ENCODE data around the gene ACE. TPM values are rescaled to one million over a fixed set of nuclear protein-coding genes. Genes with fewer than 3 reads are reported as not detected.
"Not testable (repeated sequence)": the region's sequence is repeated elsewhere in the genome, so short reads cannot be mapped to it uniquely, and the experiment has no call there.

Gene ACE
- total RNA-seq, 1 donor from 2014 or later = not detected

- Mint-ChIP-seq H3K9me3 (no peaks in the 10 kb centered on the region), H3K27ac (no peak overlapping the region), H3K27me3 (ENCODE audit: low read depth) (peaks cover 19% of the 10 kb centered on the region), H3K4me3 (ENCODE audit: low read depth) (no peak overlapping the region), H3K36me3 (ENCODE audit: low read depth) (no peaks in the 10 kb centered on the region), H3K4me1 (ENCODE audit: low read depth) (no peaks in the 10 kb centered on the region)
- intact Hi-C loops (cut with micrococcal nuclease) = no loop called here
- no peak for DNase-seq (ENCODE audit: low spot score)
Measured at GRCh38 chr17:63464691-63465236, 12.1 kb upstream of the ACE start.

GRCh38 chr17:63468099-63468498, 8.8 kb upstream of the ACE start:
- H3K36me3 Mint-ChIP-seq (ENCODE audit: low read depth); H3K27ac Mint-ChIP-seq; H3K9me3 Mint-ChIP-seq; H3K4me3 Mint-ChIP-seq (ENCODE audit: low read depth); intact Hi-C loops (cut with micrococcal nuclease); H3K4me1 Mint-ChIP-seq (ENCODE audit: low read depth); DNase-seq (ENCODE audit: low spot score): not testable (repeated sequence)
- H3K27me3 Mint-ChIP-seq (ENCODE audit: low read depth) = peaks cover 22% of the 10 kb centered on the region

GRCh38 chr17:63474174-63474573, 2.7 kb upstream of the ACE start:
- DNase-seq (ENCODE audit: low spot score) = no peak
- peaks cover 41% of the 10 kb centered on the region for H3K27me3 Mint-ChIP-seq (ENCODE audit: low read depth)
- H3K4me3 Mint-ChIP-seq (ENCODE audit: low read depth) = no peak overlapping the region
- H3K4me1 Mint-ChIP-seq (ENCODE audit: low read depth) = peaks cover 2% of the 10 kb centered on the region
- no peaks in the 10 kb centered on the region for H3K9me3 Mint-ChIP-seq
- no peaks in the 10 kb centered on the region for H3K36me3 Mint-ChIP-seq (ENCODE audit: low read depth)
- H3K27ac Mint-ChIP-seq = no peak overlapping the region
- intact Hi-C loops (cut with micrococcal nuclease) = no loop called here

GRCh38 chr17:63474586-63475460, 2.0 kb upstream of the ACE start:
- H3K4me3 Mint-ChIP-seq (ENCODE audit: low read depth) = no peak overlapping the region
- intact Hi-C loops (cut with micrococcal nuclease) = loop anchor here (5.0 kb wide), 1 partner anchor 137 kb away; no protein-coding TSS in a partner anchor
- H3K27ac Mint-ChIP-seq = no peak overlapping the region
- peaks cover 42% of the 10 kb centered on the region for H3K27me3 Mint-ChIP-seq (ENCODE audit: low read depth)
- H3K36me3 Mint-ChIP-seq (ENCODE audit: low read depth) = no peaks in the 10 kb centered on the region
- peaks cover 2% of the 10 kb centered on the region for H3K4me1 Mint-ChIP-seq (ENCODE audit: low read depth)
- no peaks in the 10 kb centered on the region for H3K9me3 Mint-ChIP-seq
- DNase-seq (ENCODE audit: low spot score) = no peak

GRCh38 chr17:63475491-63476412, 1.1 kb upstream of the ACE start:
- Mint-ChIP-seq H3K36me3 (ENCODE audit: low read depth) (no peaks in the 10 kb centered on the region), H3K9me3 (no peaks in the 10 kb centered on the region), H3K4me3 (ENCODE audit: low read depth) (no peak overlapping the region), H3K27ac (no peak overlapping the region), H3K27me3 (ENCODE audit: low read depth) (peaks cover 38% of the 10 kb centered on the region), H3K4me1 (ENCODE audit: low read depth) (peaks cover 2% of the 10 kb centered on the region)
- no peak for DNase-seq (ENCODE audit: low spot score)
- intact Hi-C loops (cut with micrococcal nuclease) = loop anchor here (5.0 kb wide), 1 partner anchor 137 kb away; no protein-coding TSS in a partner anchor

GRCh38 chr17:63476459-63476853, 405 bp upstream of the ACE start:
- Mint-ChIP-seq H3K27ac (no peak overlapping the region), H3K27me3 (ENCODE audit: low read depth) (peaks cover 38% of the 10 kb centered on the region), H3K4me3 (ENCODE audit: low read depth) (no peak overlapping the region), H3K9me3 (no peaks in the 10 kb centered on the region), H3K4me1 (ENCODE audit: low read depth) (peaks cover 2% of the 10 kb centered on the region), H3K36me3 (ENCODE audit: low read depth) (no peaks in the 10 kb centered on the region)
- no peak for DNase-seq (ENCODE audit: low spot score)
- intact Hi-C loops (cut with micrococcal nuclease) = loop anchor here (5.0 kb wide), 1 partner anchor 136 kb away; no protein-coding TSS in a partner anchor

- no peak for DNase-seq (ENCODE audit: low spot score)
- intact Hi-C loops (cut with micrococcal nuclease) = loop anchor here (5.0 kb wide), 1 partner anchor 135 kb away; no protein-coding TSS in a partner anchor
- H3K27ac Mint-ChIP-seq = no peak overlapping the region
- peaks cover 36% of the 10 kb centered on the region for H3K27me3 Mint-ChIP-seq (ENCODE audit: low read depth)
- peak overlapping the region; percentile 69 for H3K4me3 Mint-ChIP-seq (ENCODE audit: low read depth)
- H3K4me1 Mint-ChIP-seq (ENCODE audit: low read depth) = peaks cover 2% of the 10 kb centered on the region
- H3K36me3 Mint-ChIP-seq (ENCODE audit: low read depth) = no peaks in the 10 kb centered on the region
- no peaks in the 10 kb centered on the region for H3K9me3 Mint-ChIP-seq
Measured at GRCh38 chr17:63477480-63478440, 899 bp downstream of the ACE start.

- DNase-seq (ENCODE audit: low spot score) = peak; percentile 63
- no peaks in the 10 kb centered on the region for H3K9me3 Mint-ChIP-seq
- no peaks in the 10 kb centered on the region for H3K36me3 Mint-ChIP-seq (ENCODE audit: low read depth)
- H3K4me1 Mint-ChIP-seq (ENCODE audit: low read depth) = peaks cover 2% of the 10 kb centered on the region
- no peak overlapping the region for H3K4me3 Mint-ChIP-seq (ENCODE audit: low read depth)
- H3K27me3 Mint-ChIP-seq (ENCODE audit: low read depth) = peaks cover 32% of the 10 kb centered on the region
- H3K27ac Mint-ChIP-seq = no peak overlapping the region
- intact Hi-C loops (cut with micrococcal nuclease) = loop anchor here (1.0 to 5.0 kb wide), 2 partner anchors 54 to 133 kb away; no protein-coding TSS in a partner anchor
Measured at GRCh38 chr17:63478814-63479494, 2.1 kb downstream of the ACE start.

- Mint-ChIP-seq H3K9me3 (no peaks in the 10 kb centered on the region), H3K27ac (no peak overlapping the region), H3K4me3 (ENCODE audit: low read depth) (no peak overlapping the region), H3K4me1 (ENCODE audit: low read depth) (peaks cover 2% of the 10 kb centered on the region), H3K36me3 (ENCODE audit: low read depth) (no peaks in the 10 kb centered on the region), H3K27me3 (ENCODE audit: low read depth) (peaks cover 26% of the 10 kb centered on the region)
- no peak for DNase-seq (ENCODE audit: low spot score)
- intact Hi-C loops (cut with micrococcal nuclease) = loop anchor here (1.0 to 5.0 kb wide), 2 partner anchors 54 to 133 kb away; no protein-coding TSS in a partner anchor
Measured at GRCh38 chr17:63479495-63480184, 2.8 kb downstream of the ACE start.

- H3K27me3 Mint-ChIP-seq (ENCODE audit: low read depth) = peaks cover 20% of the 10 kb centered on the region
- H3K4me3 Mint-ChIP-seq (ENCODE audit: low read depth) = no peak overlapping the region
- H3K27ac Mint-ChIP-seq = no peak overlapping the region
- no peak for DNase-seq (ENCODE audit: low spot score)
- intact Hi-C loops (cut with micrococcal nuclease) = no loop called here
- H3K4me1 Mint-ChIP-seq (ENCODE audit: low read depth) = peaks cover 2% of the 10 kb centered on the region
- no peaks in the 10 kb centered on the region for H3K9me3 Mint-ChIP-seq
- H3K36me3 Mint-ChIP-seq (ENCODE audit: low read depth) = no peaks in the 10 kb centered on the region
Measured at GRCh38 chr17:63480192-63480784, 3.4 kb downstream of the ACE start.

Measured in activated T-helper 2 cell treated with anti-CD3 and anti-CD28 coated beads, Interferon-gamma antibody, Interleukin-2, Interleukin-4, amounts not matched to agents 10 μg/mL and 5 μg/mL and 100 μg/mL, durations not matched to agents 14 hours and 24 hours and 36 hours (primary cell).